ENCODE measurements around the gene CHD9NB. TPM values are rescaled to one million over a fixed set of nuclear protein-coding genes. Genes with fewer than 3 reads are reported as not detected.
"Not testable (repeated sequence)": the region's sequence is repeated elsewhere in the genome, so short reads cannot be mapped to it uniquely, and the experiment has no call there.

The CHD9NB gene
- polyA plus RNA-seq, 3 donors, result 9.0 to 11.6 (median 9.9) TPM

GRCh38 chr16:53084746-53085334 lies 32.1 kb upstream of the CHD9NB start:
- DNase-seq (ENCODE audit: low read depth in 3 of 3, low spot score in 2 of 3), result no peak

GRCh38 chr16:53084141-53084541 lies 31.4 kb upstream of the CHD9NB start:
- no peak for DNase-seq (ENCODE audit: low read depth in 3 of 3, low spot score in 2 of 3)

GRCh38 chr16:53083119-53083518 lies 30.4 kb upstream of the CHD9NB start:
- DNase-seq (ENCODE audit: low read depth in 3 of 3, low spot score in 2 of 3), result no peak

- no peak for DNase-seq (ENCODE audit: low read depth in 3 of 3, low spot score in 2 of 3)
Observed at GRCh38 chr16:53082509-53082908, 29.8 kb upstream of the CHD9NB start.

- DNase-seq (ENCODE audit: low read depth in 3 of 3, low spot score in 2 of 3), result no peak
Observed at GRCh38 chr16:53081686-53082407, 29.1 kb upstream of the CHD9NB start.

GRCh38 chr16:53081032-53081424 lies 28.3 kb upstream of the CHD9NB start:
- DNase-seq (ENCODE audit: low read depth in 3 of 3, low spot score in 2 of 3), result no peak

GRCh38 chr16:53080345-53081031 lies 27.8 kb upstream of the CHD9NB start:
- no peak for DNase-seq (ENCODE audit: low read depth in 3 of 3, low spot score in 2 of 3)

GRCh38 chr16:53078765-53079485 lies 26.2 kb upstream of the CHD9NB start:
- DNase-seq (ENCODE audit: low read depth in 3 of 3, low spot score in 2 of 3), result no peak

GRCh38 chr16:53078247-53078646 lies 25.6 kb upstream of the CHD9NB start:
- DNase-seq (ENCODE audit: low read depth in 3 of 3, low spot score in 2 of 3), result no peak

GRCh38 chr16:53075461-53075860 lies 22.8 kb upstream of the CHD9NB start:
- DNase-seq (ENCODE audit: low read depth in 3 of 3, low spot score in 2 of 3), result not testable (repeated sequence)

- DNase-seq (ENCODE audit: low read depth in 3 of 3, low spot score in 2 of 3), result not testable (repeated sequence)
Observed at GRCh38 chr16:53074296-53074695, 21.6 kb upstream of the CHD9NB start.

GRCh38 chr16:53073022-53073421 lies 20.3 kb upstream of the CHD9NB start:
- no peak for DNase-seq (ENCODE audit: low read depth in 3 of 3, low spot score in 2 of 3)

- DNase-seq (ENCODE audit: low read depth in 3 of 3, low spot score in 2 of 3), result peak in 2 of 3 donors; percentile 68
Observed at GRCh38 chr16:53071748-53072301, 19.1 kb upstream of the CHD9NB start.

GRCh38 chr16:53069772-53070171 lies 17.1 kb upstream of the CHD9NB start:
- DNase-seq (ENCODE audit: low read depth in 3 of 3, low spot score in 2 of 3), result no peak

GRCh38 chr16:53068423-53068833 lies 15.7 kb upstream of the CHD9NB start:
- DNase-seq (ENCODE audit: low read depth in 3 of 3, low spot score in 2 of 3), result no peak

- DNase-seq (ENCODE audit: low read depth in 3 of 3, low spot score in 2 of 3), result no peak
Observed at GRCh38 chr16:53067675-53068074, 15.0 kb upstream of the CHD9NB start.

- no peak for DNase-seq (ENCODE audit: low read depth in 3 of 3, low spot score in 2 of 3)
Observed at GRCh38 chr16:53065461-53066061, 12.9 kb upstream of the CHD9NB start.

GRCh38 chr16:53064081-53064578 lies 11.4 kb upstream of the CHD9NB start:
- no peak for DNase-seq (ENCODE audit: low read depth in 3 of 3, low spot score in 2 of 3)

GRCh38 chr16:53061701-53062159 lies 9.0 kb upstream of the CHD9NB start:
- DNase-seq (ENCODE audit: low read depth in 3 of 3, low spot score in 2 of 3), result no peak

GRCh38 chr16:53061256-53061655 lies 8.6 kb upstream of the CHD9NB start:
- no peak for DNase-seq (ENCODE audit: low read depth in 3 of 3, low spot score in 2 of 3)
